ENCODE results near the gene USP2. TPM values are rescaled to one million over a fixed set of nuclear protein-coding genes. Genes with fewer than 3 reads are reported as not detected.
A peak's percentile ranks its signal among the peaks of the same experiment; 100 is the strongest.

The USP2 gene
- total RNA-seq, 1 experiment from 2014 or later = 5.7 TPM

GRCh38 chr11:119347940-119348605 is 33.4 kb downstream of the USP2 start:
- no peaks in the 10 kb centered on the region for H3K79me2 ChIP-seq (ENCODE audit: insufficient read depth, low read length)
- TF ChIP-seq CTCF (conservative IDR thresholded peaks at IDR 0.05) = no peak
- no peaks in the 10 kb centered on the region for H4K20me1 ChIP-seq (ENCODE audit: control insufficient read depth, insufficient read depth, insufficient read length)
- no peaks in the 10 kb centered on the region for H3K79me1 ChIP-seq (ENCODE audit: insufficient read depth, low read depth, low read length, poor library complexity, severe bottlenecking)
- H3K18ac ChIP-seq (ENCODE audit: insufficient read length, low read depth, low read length) = no peak overlapping the region
- no peak overlapping the region for H2AK5ac ChIP-seq (ENCODE audit: insufficient read length, low read length)
- no peak overlapping the region for H4K8ac ChIP-seq (replicated peaks; ENCODE audit: insufficient read length, low read depth, low read length)
- H2BK20ac ChIP-seq (ENCODE audit: low read depth, low read length, poor library complexity, severe bottlenecking) = no peak overlapping the region
- H3K4me2 ChIP-seq (ENCODE audit: insufficient read depth, insufficient read length, low read length) = no peak overlapping the region
- no peak overlapping the region for H3K4ac ChIP-seq (ENCODE audit: low read depth, low read length)
- no peak overlapping the region for H3K9ac ChIP-seq (ENCODE audit: extremely low read depth, insufficient read length, low read length)
- peaks cover 8 to 19% of the 10 kb centered on the region in 2 experiments for H3K4me1 Mint-ChIP-seq
- no peaks in the 10 kb centered on the region for H3K23me2 ChIP-seq (ENCODE audit: insufficient read length, low read depth, low read length, poor library complexity, severe bottlenecking)
- H3K23ac ChIP-seq (ENCODE audit: insufficient read length, low read depth, low read length) = no peak overlapping the region
- no peak overlapping the region for H2BK5ac ChIP-seq (ENCODE audit: insufficient read length, low read length)
- H3K14ac ChIP-seq (ENCODE audit: insufficient read depth, low read length) = 0 out of 2 replicates have a peak overlapping the region, but pooled peaks have one; percentile 60
- H2BK120ac ChIP-seq (ENCODE audit: low read depth, low read length, poor library complexity, severe bottlenecking) = no peak overlapping the region
- DNase-seq = peak; percentile 19
- no peaks in the 10 kb centered on the region for H3K36me3 Mint-ChIP-seq (ENCODE audit: insufficient read depth in 1 of 3, low read depth in 3 of 3)
- H4K5ac ChIP-seq (ENCODE audit: insufficient read length, low read depth, low read length) = no peak overlapping the region
- no peak overlapping the region for H2BK12ac ChIP-seq (ENCODE audit: insufficient read length, low read depth, low read length)
- no peak overlapping the region for H2BK15ac ChIP-seq (ENCODE audit: low read depth, low read length)
- H3K56ac ChIP-seq (ENCODE audit: insufficient read length, low read depth, low read length) = no peak overlapping the region
- H2AFZ ChIP-seq (ENCODE audit: low read length) = no peak overlapping the region
- H3K4me3 Mint-ChIP-seq = no peak overlapping the region
- H3T11ph ChIP-seq (ENCODE audit: low read length) = no peak overlapping the region
- no peaks in the 10 kb centered on the region for H3K4me1 ChIP-seq (ENCODE audit: insufficient read depth, low read length)
- H3K9me3 ChIP-seq (ENCODE audit: control insufficient read depth, low read depth, low read length) = no peaks in the 10 kb centered on the region
- H3K27me3 Mint-ChIP-seq (ENCODE audit: low read depth) = peaks cover 72% of the 10 kb centered on the region
- no peak overlapping the region for H3K27ac Mint-ChIP-seq
- no CpG with 5 or more reads among the region's 16 CpGs for WGBS (ENCODE audit: extremely low coverage, insufficient read length, low lambda C conversion rate)
- no peak overlapping the region for H3K27ac ChIP-seq (ENCODE audit: insufficient read length, low read depth, low read length)
- H4K91ac ChIP-seq (ENCODE audit: insufficient read length, low read depth, low read length) = no peak overlapping the region
- no peaks in the 10 kb centered on the region for H3K27me3 ChIP-seq (ENCODE audit: insufficient read depth, low read length)
- 0 out of 5 replicates have a peak, but pooled peaks cover 0 to 4% of the 10 kb centered on the region in 2 experiments for H3K9me3 Mint-ChIP-seq
